ENCODE results near the gene RNF8.
"Not testable (repeated sequence)": the region's sequence is repeated elsewhere in the genome, so short reads cannot be mapped to it uniquely, and the experiment has no call there.

Gene RNF8

GRCh38 chr6:37396571-37397180 lies 42.9 kb downstream of the RNF8 start:
- Histone ChIP-seq H3K36me3 (ENCODE audit: insufficient read depth, low read length) (peaks cover 24% of the 10 kb centered on the region; the same call in 1 of the 2 replicates), H3K4me2 (ENCODE audit: insufficient read depth, low read length) (no peak overlapping the region), H3K4me1 (ENCODE audit: insufficient read depth, low read length) (no peaks in the 10 kb centered on the region), H2AFZ (ENCODE audit: low read depth, low read length) (no peak overlapping the region), H3K9ac (ENCODE audit: low read depth, low read length) (no peak overlapping the region), H3K4me3 (ENCODE audit: low read depth in 1 of 2, low read length in 2 of 2) (no peak overlapping the region), H3K27ac (ENCODE audit: low read length) (no peak overlapping the region), H3K79me2 (ENCODE audit: insufficient read depth, low read length) (no peaks in the 10 kb centered on the region), H3K9me3 (ENCODE audit: insufficient read depth, low read length, severe bottlenecking) (no peaks in the 10 kb centered on the region), H4K20me1 (ENCODE audit: insufficient read depth, low read length) (no peaks in the 10 kb centered on the region), H3K27me3 (ENCODE audit: insufficient read depth, low read length, poor library complexity) (no peaks in the 10 kb centered on the region)
- ATAC-seq (ENCODE audit: insufficient read depth, low read depth) (no peak), DNase-seq (no peak)
- no peak for TF ChIP-seq EZH2 (IDR thresholded peaks at IDR 0.05; ENCODE audit: borderline replicate concordance, low read depth, low read length, severe bottlenecking)
- TF ChIP-seq, protein P1, sequence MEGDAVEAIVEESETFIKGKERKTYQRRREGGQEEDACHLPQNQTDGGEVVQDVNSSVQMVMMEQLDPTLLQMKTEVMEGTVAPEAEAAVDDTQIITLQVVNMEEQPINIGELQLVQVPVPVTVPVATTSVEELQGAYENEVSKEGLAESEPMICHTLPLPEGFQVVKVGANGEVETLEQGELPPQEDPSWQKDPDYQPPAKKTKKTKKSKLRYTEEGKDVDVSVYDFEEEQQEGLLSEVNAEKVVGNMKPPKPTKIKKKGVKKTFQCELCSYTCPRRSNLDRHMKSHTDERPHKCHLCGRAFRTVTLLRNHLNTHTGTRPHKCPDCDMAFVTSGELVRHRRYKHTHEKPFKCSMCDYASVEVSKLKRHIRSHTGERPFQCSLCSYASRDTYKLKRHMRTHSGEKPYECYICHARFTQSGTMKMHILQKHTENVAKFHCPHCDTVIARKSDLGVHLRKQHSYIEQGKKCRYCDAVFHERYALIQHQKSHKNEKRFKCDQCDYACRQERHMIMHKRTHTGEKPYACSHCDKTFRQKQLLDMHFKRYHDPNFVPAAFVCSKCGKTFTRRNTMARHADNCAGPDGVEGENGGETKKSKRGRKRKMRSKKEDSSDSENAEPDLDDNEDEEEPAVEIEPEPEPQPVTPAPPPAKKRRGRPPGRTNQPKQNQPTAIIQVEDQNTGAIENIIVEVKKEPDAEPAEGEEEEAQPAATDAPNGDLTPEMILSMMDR (IDR thresholded peaks at IDR 0.05; ENCODE audit: borderline replicate concordance, extremely low read depth, low read length, poor library complexity, severe bottlenecking) = no peak

- no peak for DNase-seq
These were observed 45.3 kb downstream of the RNF8 start for GRCh38 chr6:37399131-37399530.

DNA sequence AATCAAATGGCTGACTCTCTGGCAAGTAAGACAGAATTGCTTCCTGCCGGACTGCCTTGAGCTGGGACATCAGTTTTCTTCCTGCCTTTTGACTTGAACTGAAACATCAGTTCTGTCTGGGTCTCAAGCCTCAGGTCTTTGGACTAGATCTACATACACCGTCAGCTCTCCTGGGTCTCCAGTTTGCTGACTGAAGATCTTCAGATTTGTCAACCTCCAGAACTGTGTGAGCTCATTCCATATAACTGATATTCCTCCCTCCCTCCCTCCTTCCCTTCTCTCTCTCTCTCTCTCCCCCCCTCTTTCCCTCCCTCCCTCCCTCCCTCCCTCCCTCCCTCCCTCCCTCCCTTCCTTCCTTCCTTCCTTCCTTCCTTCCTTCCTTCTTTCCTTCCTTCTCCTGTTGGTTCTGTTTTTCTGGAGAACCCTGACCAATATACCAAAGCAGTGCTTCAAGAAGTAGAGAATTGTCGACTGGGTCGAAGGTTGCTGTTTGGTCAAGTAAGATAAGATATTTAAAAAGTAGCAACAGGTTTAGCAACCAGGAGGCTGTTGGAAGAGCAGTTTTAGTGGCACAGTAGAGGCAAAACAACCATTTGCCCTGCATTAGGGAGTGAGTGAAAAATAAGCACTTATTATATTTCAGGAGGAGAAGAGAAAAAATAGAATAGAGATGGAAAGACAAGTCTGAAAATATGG lies 46.2 kb downstream of the RNF8 start:
- no peak overlapping the region for H2AFZ ChIP-seq (ENCODE audit: low read depth, low read length)
- no peaks in the 10 kb centered on the region for H3K79me2 ChIP-seq (ENCODE audit: insufficient read depth, low read length)
- H3K27ac ChIP-seq (ENCODE audit: low read length) = no peak overlapping the region
- peaks cover 5% of the 10 kb centered on the region; the same call in 1 of the 2 replicates for H3K36me3 ChIP-seq (ENCODE audit: insufficient read depth, low read length)
- H4K20me1 ChIP-seq (ENCODE audit: insufficient read depth, low read length) = no peaks in the 10 kb centered on the region
- H3K4me3 ChIP-seq (ENCODE audit: low read depth in 1 of 2, low read length in 2 of 2) = no peak overlapping the region
- no peaks in the 10 kb centered on the region for H3K9me3 ChIP-seq (ENCODE audit: insufficient read depth, low read length, severe bottlenecking)
- H3K9ac ChIP-seq (ENCODE audit: low read depth, low read length) = no peak overlapping the region
- ATAC-seq (ENCODE audit: insufficient read depth, low read depth) (no peak), DNase-seq (no peak)
- TF ChIP-seq EZH2 (IDR thresholded peaks at IDR 0.05; ENCODE audit: borderline replicate concordance, low read depth, low read length, severe bottlenecking) = no peak
- TF ChIP-seq, protein P1 (IDR thresholded peaks at IDR 0.05; ENCODE audit: borderline replicate concordance, extremely low read depth, low read length, poor library complexity, severe bottlenecking) = no peak
- no peaks in the 10 kb centered on the region for H3K4me1 ChIP-seq (ENCODE audit: insufficient read depth, low read length)
- no peak overlapping the region for H3K4me2 ChIP-seq (ENCODE audit: insufficient read depth, low read length)
- no peaks in the 10 kb centered on the region for H3K27me3 ChIP-seq (ENCODE audit: insufficient read depth, low read length, poor library complexity)

More at GRCh38 chr6:37399131-37399530, 45.3 kb downstream of the RNF8 start:
- Histone ChIP-seq H3K27me3 (ENCODE audit: insufficient read depth, low read length, poor library complexity) (no peaks in the 10 kb centered on the region), H2AFZ (ENCODE audit: low read depth, low read length) (no peak overlapping the region), H3K4me1 (ENCODE audit: insufficient read depth, low read length) (no peaks in the 10 kb centered on the region), H3K9me3 (ENCODE audit: insufficient read depth, low read length, severe bottlenecking) (no peaks in the 10 kb centered on the region), H4K20me1 (ENCODE audit: insufficient read depth, low read length) (no peaks in the 10 kb centered on the region), H3K4me3 (ENCODE audit: low read depth in 1 of 2, low read length in 2 of 2) (no peak overlapping the region), H3K27ac (ENCODE audit: low read length) (no peak overlapping the region), H3K4me2 (ENCODE audit: insufficient read depth, low read length) (no peak overlapping the region), H3K9ac (ENCODE audit: low read depth, low read length) (no peak overlapping the region), H3K36me3 (ENCODE audit: insufficient read depth, low read length) (peaks cover 12% of the 10 kb centered on the region; the same call in 1 of the 2 replicates), H3K79me2 (ENCODE audit: insufficient read depth, low read length) (no peaks in the 10 kb centered on the region)
- TF ChIP-seq EZH2 (IDR thresholded peaks at IDR 0.05; ENCODE audit: borderline replicate concordance, low read depth, low read length, severe bottlenecking) = no peak
- TF ChIP-seq, protein P1 (IDR thresholded peaks at IDR 0.05; ENCODE audit: borderline replicate concordance, extremely low read depth, low read length, poor library complexity, severe bottlenecking) = no peak
- ATAC-seq (ENCODE audit: insufficient read depth, low read depth) = no peak

- not testable (repeated sequence) for H3K4me2 ChIP-seq (ENCODE audit: insufficient read depth, low read length); H4K20me1 ChIP-seq (ENCODE audit: insufficient read depth, low read length); DNase-seq; H3K27me3 ChIP-seq (ENCODE audit: insufficient read depth, low read length, poor library complexity); H3K9me3 ChIP-seq (ENCODE audit: insufficient read depth, low read length, severe bottlenecking); H3K36me3 ChIP-seq (ENCODE audit: insufficient read depth, low read length); H3K9ac ChIP-seq (ENCODE audit: low read depth, low read length); H2AFZ ChIP-seq (ENCODE audit: low read depth, low read length); H3K4me1 ChIP-seq (ENCODE audit: insufficient read depth, low read length); H3K79me2 ChIP-seq (ENCODE audit: insufficient read depth, low read length); H3K27ac ChIP-seq (ENCODE audit: low read length); H3K4me3 ChIP-seq (ENCODE audit: low read depth in 1 of 2, low read length in 2 of 2); ATAC-seq (ENCODE audit: insufficient read depth, low read depth)
These were observed 47.9 kb downstream of the RNF8 start for GRCh38 chr6:37401658-37402057.
